HG03095 (cell line): ENCODE data around the gene RECQL5.
"Not testable (repeated sequence)": the region's sequence is repeated elsewhere in the genome, so short reads cannot be mapped to it uniquely, and the experiment has no call there.

Experiments used
- ATAC-seq: cut with Tn5 transposase; IDR thresholded peaks from one replicate; pipeline ENCODE4 v1.9.1; 2021; ENCODE audit warnings: moderate library complexity; ENCODE audit not compliant: unreplicated experiment

Gene RECQL5

GRCh38 chr17:75595920-75596313, 71.0 kb downstream of the RECQL5 start:
- ATAC-seq, result no peak

DNA sequence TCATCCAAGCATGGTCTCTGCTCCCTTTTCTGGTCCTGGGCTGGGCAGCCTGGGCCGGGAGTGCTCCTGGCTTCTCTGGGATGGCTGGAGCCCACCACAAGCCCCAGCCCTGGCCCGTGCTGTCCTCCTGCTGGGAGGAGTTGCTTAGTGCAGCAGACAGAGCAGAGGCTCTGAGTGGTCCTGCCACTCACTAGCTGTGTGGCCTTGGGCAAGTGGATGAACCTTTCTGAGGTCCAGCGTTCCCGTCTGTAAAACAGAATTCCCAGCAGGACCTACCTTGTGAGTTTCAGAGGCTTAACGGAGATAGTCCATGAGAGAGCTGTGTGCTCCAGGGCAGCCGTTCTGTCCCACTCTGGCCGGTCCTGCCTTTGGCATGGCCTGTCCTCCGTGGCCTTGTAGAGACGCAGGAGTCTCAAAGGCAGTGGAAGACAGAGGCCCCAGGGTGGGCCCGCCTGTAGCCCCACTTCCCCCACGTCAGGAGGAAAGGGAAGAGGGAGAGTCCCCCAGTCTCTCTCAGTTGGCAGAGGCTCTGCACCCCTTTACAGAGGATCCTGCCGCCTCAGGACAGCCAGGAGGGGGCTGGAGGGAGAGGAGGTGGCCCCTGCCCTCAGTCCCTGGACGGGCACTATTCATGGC, 71.6 kb downstream of the RECQL5 start:
- no peak for ATAC-seq

- no peak for ATAC-seq
Observed at GRCh38 chr17:75594499-75595283, 72.3 kb downstream of the RECQL5 start.

DNA sequence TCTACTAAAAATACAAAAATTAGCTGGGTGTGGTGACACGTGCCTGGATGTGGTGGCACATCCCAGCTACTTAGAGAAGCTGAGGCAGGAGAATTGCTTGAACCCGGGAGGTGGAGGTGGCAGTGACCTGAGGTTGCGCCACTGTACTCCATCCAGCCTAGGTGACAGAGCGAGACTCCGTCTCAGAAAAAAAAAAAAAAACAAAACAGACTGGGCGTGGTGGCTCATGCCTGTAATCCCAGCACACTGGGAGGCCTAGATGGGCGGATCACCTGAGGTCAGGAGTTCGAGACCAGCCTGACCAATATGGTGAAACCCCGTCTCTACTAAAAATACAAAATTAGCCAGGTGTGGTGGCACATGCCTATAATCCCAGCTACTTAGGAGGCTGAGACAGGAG, 73.5 kb downstream of the RECQL5 start:
- not testable (repeated sequence) for ATAC-seq

DNA sequence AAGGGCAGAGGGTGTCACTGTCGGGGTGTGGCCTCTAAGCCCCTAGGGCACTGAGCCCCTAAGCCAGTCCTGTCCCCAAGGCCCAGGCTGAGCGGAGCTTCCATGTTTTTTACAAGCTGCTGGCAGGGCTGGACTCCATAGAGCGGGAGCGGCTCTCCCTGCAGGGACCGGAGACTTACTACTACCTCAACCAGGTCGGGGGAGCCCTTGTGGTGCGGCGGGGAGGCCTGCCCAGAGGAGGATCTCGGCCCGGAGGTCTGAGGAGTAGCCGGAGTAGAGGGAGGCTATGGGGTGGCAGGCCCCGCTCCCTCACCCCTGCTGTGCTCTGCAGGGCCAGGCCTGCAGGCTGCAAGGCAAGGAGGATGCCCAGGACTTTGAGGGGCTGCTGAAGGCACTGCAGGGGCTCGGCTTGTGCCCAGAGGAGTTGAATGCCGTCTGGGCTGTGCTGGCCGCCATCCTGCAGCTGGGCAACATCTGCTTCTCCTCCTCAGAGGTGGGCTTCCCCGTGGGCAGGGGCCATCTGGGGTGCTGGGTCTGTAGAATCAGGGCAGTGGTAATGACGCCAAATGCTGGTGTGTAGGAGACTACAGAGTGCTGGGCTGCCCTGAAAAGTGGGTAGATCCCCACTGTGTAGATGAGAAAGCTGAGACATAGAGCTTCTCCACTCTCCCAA, 74.5 kb downstream of the RECQL5 start:
- no peak for ATAC-seq

GRCh38 chr17:75591722-75592302, 75.1 kb downstream of the RECQL5 start:
- no peak for ATAC-seq

- ATAC-seq, result no peak
Observed at GRCh38 chr17:75590849-75591721, 75.9 kb downstream of the RECQL5 start.

DNA sequence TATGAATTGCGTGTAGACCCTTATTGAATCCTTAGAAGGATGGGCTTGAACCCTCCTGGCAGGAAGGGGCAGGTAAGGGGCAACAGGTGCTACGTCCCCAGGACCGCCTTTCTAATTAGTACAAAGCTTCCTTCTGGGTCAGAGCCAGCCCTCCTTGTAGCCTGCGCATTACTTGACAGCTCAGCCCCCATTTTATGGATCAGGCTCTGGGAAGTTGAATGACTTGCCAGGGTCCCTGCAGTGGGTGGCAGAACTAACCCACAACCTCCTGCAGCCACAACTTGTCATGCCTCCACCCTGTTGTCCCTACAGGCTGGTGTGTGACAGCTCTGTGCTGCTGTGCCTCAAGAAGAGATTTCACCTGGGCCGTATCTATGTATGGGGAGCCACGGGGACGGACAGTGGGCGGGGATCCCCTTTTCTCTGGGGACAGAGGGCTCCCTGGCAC, 76.6 kb downstream of the RECQL5 start:
- ATAC-seq, result no peak

DNA sequence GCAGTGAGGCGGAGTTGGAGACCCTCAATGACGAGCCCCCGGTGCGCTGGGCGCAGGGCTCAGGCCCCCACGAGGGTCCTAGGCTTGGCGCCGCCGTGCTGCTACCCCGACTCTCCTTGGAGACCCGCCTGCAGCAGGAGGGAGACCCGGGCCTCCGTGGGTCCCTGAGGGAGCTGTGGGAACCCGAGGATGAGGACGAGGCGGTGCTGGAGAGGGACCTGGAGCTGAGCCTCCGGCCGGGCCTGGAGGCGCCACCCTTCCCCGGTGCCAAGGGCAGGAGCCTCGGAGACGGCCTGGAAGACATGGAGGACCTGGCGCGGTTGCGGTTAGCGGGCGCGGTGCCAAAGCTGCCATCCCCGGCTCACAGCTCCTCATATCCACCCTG, 77.0 kb downstream of the RECQL5 start:
- no peak for ATAC-seq

GRCh38 chr17:75589012-75589918, 77.7 kb downstream of the RECQL5 start:
- ATAC-seq, result peak; percentile 78

DNA sequence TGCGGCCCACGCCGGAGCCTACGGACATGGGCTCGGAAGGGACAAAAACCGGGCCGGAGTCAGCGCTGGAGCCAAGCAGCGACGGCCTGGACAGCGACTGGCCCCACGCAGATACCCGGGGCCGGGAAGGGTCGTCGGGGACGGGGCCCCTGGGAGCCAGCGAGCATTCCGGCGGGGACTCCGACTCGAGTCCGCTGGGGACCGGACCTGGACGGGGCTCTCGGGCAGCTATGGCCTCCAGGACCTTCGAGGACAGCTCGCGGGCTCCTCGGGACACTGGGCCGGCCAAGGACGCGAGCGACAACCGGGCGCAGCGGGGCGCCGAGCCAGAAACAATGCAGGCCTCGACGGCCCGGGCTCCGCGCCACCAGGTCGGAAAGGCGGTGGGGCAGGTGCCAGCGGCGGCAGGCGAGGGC, 78.3 kb downstream of the RECQL5 start:
- ATAC-seq, result peak; percentile 20

- ATAC-seq, result no peak
Observed at GRCh38 chr17:75587675-75588595, 79.0 kb downstream of the RECQL5 start, which contains the start of gene MYO15B. Gene MYO15B, plus strand, starts transcription at chr17:75587800. Its CDS starts 258 bp downstream, at chr17:75588058.

- no peak for ATAC-seq
Observed at GRCh38 chr17:75584849-75585175, 82.1 kb downstream of the RECQL5 start.

- not testable (repeated sequence) for ATAC-seq
Observed at GRCh38 chr17:75583197-75583596, 83.8 kb downstream of the RECQL5 start.

- not testable (repeated sequence) for ATAC-seq
Observed at GRCh38 chr17:75581121-75581725, 85.7 kb downstream of the RECQL5 start.
